GM19395 (cell line): ENCODE results near the gene BCAS4.

ENCODE experiments used
- ATAC-seq: cut with Tn5 transposase; IDR thresholded peaks from one replicate; pipeline ENCODE4 v1.9.1; 2021; ENCODE audit warnings: mild to moderate bottlenecking, moderate library complexity; ENCODE audit not compliant: unreplicated experiment

The BCAS4 gene

DNA sequence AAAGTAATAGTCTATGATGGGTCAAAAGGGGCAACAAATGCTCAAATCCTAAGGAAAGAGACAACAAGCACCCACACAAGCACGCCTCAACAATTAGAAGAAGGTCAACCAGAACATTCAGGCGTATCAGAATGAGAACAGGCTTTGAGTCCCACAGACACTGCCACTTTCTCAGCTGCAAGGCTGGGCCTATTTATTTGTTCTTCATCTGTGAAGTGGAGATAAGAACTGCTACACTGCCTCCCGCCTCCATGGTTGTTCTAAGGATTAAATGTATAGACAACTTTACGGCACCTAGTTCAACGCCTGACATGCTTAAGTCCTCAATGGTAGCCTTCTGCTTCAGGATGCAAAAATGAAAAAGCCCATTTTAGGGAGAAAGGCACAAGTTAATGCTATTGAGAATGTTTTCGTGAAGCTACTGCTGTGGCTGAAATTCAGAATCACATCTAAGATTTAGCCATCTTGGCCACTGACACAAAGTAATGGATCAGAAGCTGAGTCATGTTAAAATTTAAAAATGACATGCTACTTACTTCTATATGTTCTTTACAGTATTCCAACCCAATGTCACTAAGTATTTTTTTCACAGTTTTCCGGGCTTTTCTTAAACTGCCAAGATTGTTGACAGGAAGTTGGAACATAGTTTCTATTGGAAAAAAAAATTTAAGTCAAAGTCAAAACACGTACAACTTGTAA, 108.6 kb downstream of the BCAS4 start:
- no peak for ATAC-seq

DNA sequence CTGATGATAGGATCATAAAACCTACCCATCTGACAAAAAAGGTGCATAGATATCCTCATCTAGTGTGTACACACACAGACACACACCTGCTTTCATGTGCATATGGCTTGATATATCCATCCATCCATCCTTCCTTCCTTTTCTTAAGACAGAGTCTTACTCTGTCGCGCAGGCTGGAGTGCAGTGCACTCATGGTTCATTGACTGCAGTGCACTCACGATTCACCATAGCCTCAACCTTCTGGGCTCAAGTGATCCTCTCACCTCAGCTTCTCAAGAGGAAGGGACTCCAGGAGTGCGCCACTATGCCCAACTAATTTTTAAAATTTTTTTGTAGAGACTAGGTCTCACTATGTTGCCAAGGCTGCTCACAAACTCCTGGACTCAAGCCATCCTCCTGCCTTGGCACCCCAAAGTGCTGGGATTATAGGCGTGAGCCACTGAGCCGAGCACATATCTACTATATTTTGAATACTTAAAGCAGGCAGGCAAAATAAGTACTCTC, 109.3 kb downstream of the BCAS4 start:
- no peak for ATAC-seq

DNA sequence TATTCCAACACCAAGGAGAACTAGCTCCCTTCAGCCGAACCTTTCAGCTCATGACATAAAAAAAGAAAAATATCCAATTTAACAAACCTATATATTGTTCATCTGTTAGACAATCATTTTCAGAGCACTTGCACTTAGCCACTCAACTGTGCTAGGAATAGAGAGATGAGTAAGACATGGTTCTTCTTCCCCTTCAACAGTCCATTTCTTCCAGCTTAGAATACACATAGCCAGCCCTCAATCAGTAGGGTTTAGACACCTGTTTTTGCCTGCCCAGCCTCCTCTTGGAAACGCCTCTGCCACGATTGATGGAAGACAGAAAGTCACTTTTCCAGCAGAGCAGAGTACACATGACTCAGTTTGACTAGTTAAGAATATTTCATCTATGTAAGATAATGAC, 114.6 kb downstream of the BCAS4 start:
- no peak for ATAC-seq

DNA sequence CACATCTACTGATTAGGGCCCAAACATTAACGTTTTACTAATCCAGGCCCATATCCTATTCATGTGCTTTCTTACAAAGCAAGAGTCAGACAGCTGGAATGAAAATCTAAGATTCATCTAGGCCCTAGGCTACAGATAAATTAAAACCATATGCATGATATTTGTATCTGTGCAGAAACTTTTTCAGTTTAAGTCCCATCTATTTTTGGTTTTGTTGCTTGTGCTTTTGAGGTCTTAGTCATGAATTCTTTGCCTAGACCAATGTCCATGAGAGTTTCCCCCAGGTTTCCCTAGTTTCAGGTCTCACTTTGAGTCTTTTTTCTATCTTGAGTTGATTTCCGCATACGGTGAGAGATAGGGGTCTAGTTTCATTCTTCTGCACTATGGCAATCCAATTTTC, 116.2 kb downstream of the BCAS4 start:
- no peak for ATAC-seq

DNA sequence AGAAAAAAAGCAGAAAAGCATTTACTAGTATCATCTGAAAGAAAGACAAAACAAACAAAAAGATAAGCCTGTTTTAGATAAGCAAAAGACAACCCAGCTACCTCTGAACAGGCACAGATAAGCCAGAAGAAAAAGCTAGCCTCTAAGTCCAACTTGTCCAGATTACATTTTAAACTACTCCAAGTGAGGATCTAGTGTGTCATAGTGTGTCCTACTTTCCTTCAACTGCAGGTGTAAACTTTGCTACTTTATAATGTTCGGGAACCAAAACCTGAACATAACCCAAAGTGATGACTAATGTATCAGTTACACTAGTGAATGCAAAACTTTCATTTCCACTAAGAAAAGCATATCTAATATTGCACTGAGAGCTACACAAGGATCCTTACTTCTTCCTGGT, 116.9 kb downstream of the BCAS4 start:
- ATAC-seq: no peak

DNA sequence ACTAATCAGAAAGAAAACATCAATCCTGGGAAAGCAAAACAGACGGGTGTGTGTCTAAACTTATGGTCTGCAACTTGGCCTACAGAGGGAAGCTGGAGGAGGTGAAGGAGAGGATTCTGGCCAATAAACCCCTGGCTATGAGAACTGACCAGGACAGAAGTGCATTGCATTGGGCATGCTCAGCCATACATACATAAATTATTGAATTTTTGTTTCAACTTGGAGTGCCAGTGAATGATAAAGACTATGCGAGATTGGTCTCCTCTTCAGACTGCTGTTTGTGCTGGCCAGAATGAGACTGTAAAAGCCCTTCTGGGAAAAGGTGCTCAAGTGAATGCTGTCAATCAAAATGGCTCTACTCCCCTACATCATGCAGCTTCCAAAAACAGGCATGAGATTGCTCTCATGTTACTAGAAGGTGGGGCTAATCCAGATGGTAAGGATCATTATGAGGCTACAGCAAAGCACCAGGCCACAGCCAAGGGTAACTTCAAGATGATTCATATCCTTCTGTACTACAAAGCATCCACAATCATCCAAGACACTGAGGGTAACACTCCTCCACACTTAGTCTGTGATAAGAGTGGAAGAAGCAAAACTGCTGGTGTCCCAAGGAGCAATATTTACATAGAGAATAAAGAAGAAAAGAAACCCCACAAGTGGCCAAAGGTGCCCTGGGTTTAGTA, 119.0 kb downstream of the BCAS4 start:
- ATAC-seq: no peak

DNA sequence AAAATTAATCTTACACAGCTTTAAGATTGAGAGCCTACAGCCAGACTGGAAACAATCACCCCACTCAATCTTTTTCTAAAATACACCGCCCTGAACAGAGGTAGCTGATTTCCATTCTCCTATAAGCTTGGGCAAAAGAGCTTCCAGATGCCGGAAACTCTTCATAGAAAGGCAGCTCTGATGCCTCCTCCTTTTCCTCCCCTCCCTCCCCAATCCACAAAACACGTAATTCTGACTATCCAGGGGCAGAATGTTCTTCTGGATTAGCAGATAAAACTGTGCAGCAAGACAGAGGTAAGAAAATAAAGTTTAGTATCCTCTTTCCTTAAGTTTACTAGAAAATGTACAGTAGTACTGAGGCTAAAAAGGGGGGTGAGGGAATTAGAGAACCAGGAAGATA, 120.6 kb downstream of the BCAS4 start:
- no peak for ATAC-seq

DNA sequence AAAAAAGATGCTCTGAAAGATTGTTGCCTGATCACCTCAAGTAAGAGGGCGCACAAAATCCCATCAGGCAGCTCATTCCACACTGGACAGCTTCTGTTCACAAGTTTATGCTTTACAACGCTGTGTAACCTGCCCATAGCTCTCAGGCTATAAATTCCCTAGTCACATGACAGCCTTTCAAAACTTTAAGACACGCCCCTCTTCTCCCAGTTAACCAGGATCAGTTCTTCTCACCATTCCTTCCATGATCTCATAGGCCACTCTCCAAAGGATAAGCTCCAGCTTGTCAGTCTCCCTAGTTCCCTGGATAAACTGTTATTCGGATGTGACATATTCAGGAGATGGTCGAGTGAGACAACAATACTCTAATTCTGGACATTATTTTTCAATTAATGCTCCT, 121.4 kb downstream of the BCAS4 start:
- no peak for ATAC-seq

DNA sequence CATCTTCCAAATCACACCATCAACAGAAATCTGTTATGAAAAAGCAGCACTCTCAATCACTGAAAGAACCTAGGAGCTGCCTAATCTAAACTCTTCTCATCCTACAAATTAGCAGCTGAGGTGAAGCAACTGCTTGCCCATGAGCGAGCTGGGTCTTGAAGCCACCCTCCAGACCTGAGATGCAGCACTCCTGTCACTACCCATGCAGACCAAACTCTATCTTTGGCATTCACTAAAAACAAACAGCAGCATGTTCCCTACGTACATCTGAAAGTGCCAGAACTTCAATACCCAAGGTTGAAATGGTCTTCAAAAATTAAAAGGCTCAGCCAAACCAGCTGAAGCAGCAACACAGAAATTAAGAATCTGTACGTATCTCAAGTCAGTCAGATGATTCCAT, 122.1 kb downstream of the BCAS4 start:
- no peak for ATAC-seq

DNA sequence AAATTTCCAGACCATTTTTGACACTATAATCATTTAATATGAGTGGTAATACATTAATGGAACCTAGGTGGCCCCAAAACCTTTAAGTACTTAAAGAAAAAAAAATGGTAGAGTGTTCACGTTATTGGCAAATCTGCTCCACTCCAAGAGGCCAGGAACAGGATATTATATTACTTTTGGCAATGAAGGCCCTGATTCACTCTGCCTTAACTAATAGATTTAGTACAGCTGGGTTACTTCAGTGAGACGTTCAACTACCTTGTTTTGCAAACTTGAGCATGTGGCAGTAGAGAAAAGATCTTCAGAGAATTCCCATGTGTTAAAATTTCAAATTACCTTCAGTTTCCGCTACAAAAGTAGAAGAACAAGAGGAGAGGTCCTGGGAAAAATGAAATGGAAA, 123.5 kb downstream of the BCAS4 start:
- ATAC-seq: no peak

DNA sequence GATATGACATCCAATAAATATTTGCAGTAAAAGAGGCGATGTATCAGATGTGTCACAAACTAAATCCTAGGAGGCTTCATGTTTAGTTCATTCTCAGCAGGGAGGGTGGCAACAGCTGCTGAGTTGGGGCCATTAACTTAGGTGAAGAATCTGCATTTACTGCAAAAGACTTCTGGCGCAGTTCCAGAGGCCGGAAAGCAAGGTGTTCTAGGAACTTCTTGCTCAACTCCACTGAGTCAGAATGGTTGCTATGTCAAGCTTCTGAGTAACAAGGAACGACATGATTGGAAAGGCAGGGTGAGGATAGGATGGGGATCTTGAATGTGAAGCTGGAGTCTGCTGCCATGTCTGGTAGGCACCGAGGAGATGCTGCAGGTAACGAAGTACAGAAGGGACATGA, 124.7 kb downstream of the BCAS4 start:
- no peak for ATAC-seq

DNA sequence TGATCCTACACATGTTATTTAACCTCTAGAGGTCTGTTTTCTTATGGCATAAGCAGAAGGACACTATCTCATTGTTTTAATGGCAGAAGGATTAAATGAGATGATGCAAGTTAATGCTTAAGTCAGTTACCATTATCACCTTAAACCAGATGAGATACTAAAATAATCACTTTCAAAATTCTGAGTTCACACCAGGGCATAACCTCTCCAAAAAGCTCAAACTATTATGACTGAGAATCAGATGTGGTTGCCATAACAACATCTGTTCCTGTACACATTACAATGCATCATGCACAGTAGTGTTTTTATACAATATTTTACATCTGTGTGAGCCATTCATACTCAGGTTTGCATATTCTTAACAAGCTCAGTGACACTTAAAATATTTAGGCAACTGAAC, 126.1 kb downstream of the BCAS4 start:
- no peak for ATAC-seq

DNA sequence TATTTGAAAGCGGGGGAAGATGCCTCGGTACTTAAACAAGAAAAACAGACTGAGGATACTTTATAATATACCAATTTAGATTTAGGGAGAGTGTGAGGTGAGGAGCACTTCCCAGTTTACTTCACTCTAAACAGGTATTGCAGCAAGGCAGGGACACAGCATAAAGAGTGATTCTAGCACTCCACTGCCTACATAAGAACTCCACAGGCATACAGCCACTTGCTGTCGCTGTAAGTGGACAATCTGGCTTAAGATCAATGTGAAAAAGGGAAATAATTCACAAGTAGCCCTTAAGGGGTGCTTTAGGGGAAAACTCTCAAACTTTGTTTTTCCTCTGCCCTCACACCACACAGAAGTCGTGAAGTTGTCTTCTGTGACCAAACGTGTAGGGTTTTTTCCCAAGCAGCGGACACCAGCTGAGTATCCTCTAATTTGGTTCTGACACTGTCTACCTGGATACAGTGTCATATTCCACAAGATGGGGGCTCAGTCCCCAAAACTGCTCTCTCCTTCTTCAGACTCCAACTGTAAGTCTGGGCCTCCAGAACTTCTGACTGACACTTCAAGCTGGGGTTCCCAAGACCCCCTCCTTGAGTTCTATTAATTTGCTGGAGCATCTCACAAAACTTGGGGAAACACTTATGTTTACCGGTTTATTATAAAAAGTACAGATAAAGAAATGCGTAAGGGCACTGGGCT, 127.1 kb downstream of the BCAS4 start:
- no peak for ATAC-seq

DNA sequence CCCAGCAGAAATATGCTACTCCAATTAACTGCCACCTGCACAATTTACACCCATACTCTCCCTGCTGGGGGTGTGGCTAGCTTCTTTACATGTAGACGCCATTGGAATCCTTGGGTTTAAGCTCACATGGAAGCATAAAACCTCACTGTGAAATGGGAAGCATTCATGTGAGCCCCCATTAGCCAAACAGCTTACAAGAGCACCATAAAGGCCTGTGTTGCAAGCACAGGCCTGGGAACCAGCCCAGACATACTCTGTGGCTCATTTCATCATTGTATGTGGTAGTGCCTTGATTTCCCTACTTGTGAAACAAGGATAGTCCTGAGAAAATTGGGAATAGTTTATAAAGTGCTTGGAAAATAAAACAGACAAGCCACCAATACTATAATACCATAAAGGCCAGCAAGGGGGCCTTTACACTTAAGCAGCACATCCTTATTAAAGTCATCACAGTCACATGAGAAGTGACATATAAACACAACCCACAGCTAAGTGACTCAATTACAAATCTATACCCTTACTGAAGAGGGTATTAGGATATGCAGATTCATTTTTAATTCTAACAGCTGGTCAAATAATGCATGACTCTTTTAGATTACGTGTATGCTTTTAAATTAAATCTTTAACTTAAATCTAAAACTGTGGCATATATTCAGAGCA, 129.5 kb downstream of the BCAS4 start:
- no peak for ATAC-seq

DNA sequence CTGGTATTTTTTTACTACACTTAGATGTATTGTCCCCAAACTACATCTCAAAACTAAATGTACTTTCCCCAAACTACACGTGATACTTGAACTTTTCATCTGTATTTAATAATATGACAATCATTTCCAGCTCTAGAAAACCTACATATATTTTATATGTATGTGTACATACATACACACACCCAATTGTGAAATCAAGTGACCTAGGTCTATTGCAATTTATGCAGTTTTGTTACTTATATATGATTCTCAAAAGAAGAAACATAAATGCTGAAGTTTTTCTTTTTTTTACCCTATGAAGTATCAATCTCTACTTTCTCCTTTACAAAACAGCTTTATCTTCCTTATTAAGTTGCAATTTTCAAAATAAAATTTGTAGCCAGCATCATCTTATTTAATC, 131.7 kb downstream of the BCAS4 start:
- ATAC-seq: no peak
